OCI-LY7 (cell line): Measurements from ENCODE around the gene EGLN2. TPM values are rescaled to one million over a fixed set of nuclear protein-coding genes. Genes with fewer than 3 reads are reported as not detected.

Experiments
- BruUV-seq: library from RNA; stranded (reverse); fragments of 400-500 nt; replicated peaks from 2 replicates; lab custom pipeline; 2021; lab: Mats Ljungman, UMichigan
- CTCF ChIA-PET: fragments of 300-600 bp; sonication (Branson Sonifier 250); formaldehyde crosslinking; loops from one replicate; lab custom pipeline; 2022; ENCODE audit warnings: antibody characterized with exemption; ENCODE audit not compliant: unreplicated experiment; lab: Charles Lee
- POLR2A ChIA-PET: fragments of 300-600 bp; sonication (Branson Sonifier 250); formaldehyde crosslinking; loops from one replicate; lab custom pipeline; 2022; ENCODE audit warnings: antibody characterized with exemption; lab: Charles Lee
- DNase-seq: peaks from one replicate; pipeline ENCODE4 v3.0.0-alpha.2; 2015; ENCODE audit warnings: low spot score
- H2AFZ ChIP-seq: fragments of 200-600 bp; sonication (generic), shearing (Covaris generic); 2 replicates; pipeline ENCODE4 v1.6.1; 2014; ENCODE audit warnings: mild to moderate bottlenecking, antibody characterized with exemption, low read length, moderate library complexity
- H3K27ac ChIP-seq: fragments of 200-600 bp; sonication (generic); 2 replicates; pipeline ENCODE4 v1.5.1; 2014; ENCODE audit warnings: mixed run types, low read depth, mild to moderate bottlenecking, moderate library complexity, low read length, inconsistent platforms; ENCODE audit not compliant: poor library complexity, severe bottlenecking
- H3K36me3 ChIP-seq: fragments of 200-600 bp; sonication (generic); 2 replicates; pipeline ENCODE4 v1.6.1; 2014; ENCODE audit warnings: mild to moderate bottlenecking, antibody characterized with exemption, low read length, moderate library complexity, mixed read lengths; ENCODE audit not compliant: insufficient read depth
- H3K4me1 ChIP-seq: fragments of 200-600 bp; sonication (generic); 2 replicates; pipeline ENCODE4 v1.5.1; 2014; ENCODE audit warnings: mild to moderate bottlenecking, low read length; ENCODE audit not compliant: insufficient read depth, poor library complexity, severe bottlenecking
- H3K4me2 ChIP-seq: fragments of 200-600 bp; sonication (generic); 2 replicates; pipeline ENCODE4 v1.6.1; 2014; ENCODE audit warnings: mild to moderate bottlenecking, low read length
- H3K4me3 ChIP-seq: fragments of 200-600 bp; sonication (generic); 2 replicates; pipeline ENCODE4 v1.5.1; 2014; ENCODE audit warnings: mild to moderate bottlenecking, low read depth, low read length; ENCODE audit not compliant: poor library complexity, severe bottlenecking
- H3K79me2 ChIP-seq: fragments of 200-600 bp; sonication (generic); 2 replicates; pipeline ENCODE4 v1.6.1; 2016; ENCODE audit warnings: low read depth, mild to moderate bottlenecking, low read length, moderate library complexity, mixed read lengths; ENCODE audit not compliant: insufficient read depth
- H3K9me2 ChIP-seq: fragments of 200-600 bp; sonication (generic); 2 replicates; pipeline ENCODE4 v1.6.1; 2016; ENCODE audit warnings: mild to moderate bottlenecking, low read length, mixed read lengths; ENCODE audit not compliant: insufficient read depth
- H3K9me3 ChIP-seq: fragments of 200-600 bp; sonication (generic); 2 replicates; pipeline ENCODE4 v1.6.1; 2014; ENCODE audit warnings: mild to moderate bottlenecking, mixed run types, low read length, mixed read lengths
- H4K20me1 ChIP-seq: fragments of 200-600 bp; sonication (generic); 2 replicates; pipeline ENCODE4 v1.6.1; 2014; ENCODE audit warnings: mild to moderate bottlenecking, antibody characterized with exemption, low read length, moderate library complexity, mixed read lengths; ENCODE audit not compliant: insufficient read depth
- CTCF ChIP-seq: fragments of 200-600 bp; sonication (generic); conservative IDR thresholded peaks from 2 replicates; pipeline ENCODE4 v1.5.1; 2014; ENCODE audit warnings: mild to moderate bottlenecking, antibody characterized with exemption, low read length, moderate library complexity, mixed read lengths
- EZH2phosphoT487 ChIP-seq: fragments of 200-600 bp; sonication (generic); IDR thresholded peaks from 2 replicates; pipeline ENCODE4 v1.6.1; 2018; ENCODE audit warnings: low read depth, borderline replicate concordance, mild to moderate bottlenecking, mixed run types, antibody characterized with exemption, low read length, moderate library complexity, mixed read lengths
- intact Hi-C: fragments of 100-400 bp; cut with micrococcal nuclease; formaldehyde crosslinking; loops from one replicate; pipeline ENCODE4 v1.10.0; 2022; ENCODE audit not compliant: unreplicated experiment
- total RNA-seq, 2 experiments: library from RNA; depleted of rRNA in 1 of 2; stranded (reverse); fragments of >200 nt in 1 of 2; shearing (Covaris generic) in 1 of 2; gene quantifications; 2 replicates each; pipeline ENCODE4 v1.2.3, GENCODE V29; 2014 to 2022

Gene EGLN2
- total RNA-seq, 2 experiments from 2014 or later, result 81.6 to 87.9 TPM

GRCh38 chr19:40785526-40785925 is 13.5 kb upstream of the EGLN2 start:
- intact Hi-C loops, result no loop called here
- H2AFZ ChIP-seq, result no peak overlapping the region
- no peak overlapping the region for H3K4me3 ChIP-seq
- H3K4me2 ChIP-seq, result no peak overlapping the region
- DNase-seq, result no peak
- no peaks in the 10 kb centered on the region for H3K79me2 ChIP-seq
- H4K20me1 ChIP-seq, result no peaks in the 10 kb centered on the region
- no peak overlapping the region for H3K27ac ChIP-seq
- peaks cover 11% of the 10 kb centered on the region for H3K4me1 ChIP-seq
- ChIA-PET POLR2A (no interaction called here), CTCF (no interaction called here)
- BruUV-seq, result no TSS peak
- no peaks in the 10 kb centered on the region for H3K9me2 ChIP-seq
- H3K9me3 ChIP-seq, result no peaks in the 10 kb centered on the region
- no peak for TF ChIP-seq CTCF
- TF ChIP-seq EZH2phosphoT487, result no peak
- H3K36me3 ChIP-seq, result peaks cover 8% of the 10 kb centered on the region

- TF ChIP-seq EZH2phosphoT487, result no peak
- no peak for DNase-seq
- Histone ChIP-seq H3K36me3 (peaks cover 8% of the 10 kb centered on the region), H2AFZ (no peak overlapping the region), H4K20me1 (no peaks in the 10 kb centered on the region), H3K4me3 (no peak overlapping the region), H3K79me2 (no peaks in the 10 kb centered on the region), H3K9me3 (no peaks in the 10 kb centered on the region), H3K4me2 (no peak overlapping the region), H3K4me1 (peaks cover 14% of the 10 kb centered on the region), H3K27ac (no peak overlapping the region), H3K9me2 (no peaks in the 10 kb centered on the region)
- POLR2A ChIA-PET, result interaction anchor here (2.4 kb wide), 1 partner anchor 8 kb away, joined by 17 read pairs; the partner anchor contains the start of gene RAB4B
- CTCF ChIA-PET, result interaction anchor here (0.9 kb wide), 1 partner anchor 9 kb away, joined by 6 read pairs; no protein-coding TSS in a partner anchor
- intact Hi-C loops, result no loop called here
- no TSS peak for BruUV-seq
Measured at GRCh38 chr19:40786060-40787037, 12.6 kb upstream of the EGLN2 start.

- BruUV-seq, result no TSS peak
- no peak overlapping the region for H2AFZ ChIP-seq
- H3K4me1 ChIP-seq, result peaks cover 36% of the 10 kb centered on the region
- H3K9me3 ChIP-seq, result no peaks in the 10 kb centered on the region
- TF ChIP-seq CTCF, result no peak
- TF ChIP-seq EZH2phosphoT487, result no peak
- CTCF ChIA-PET, result no interaction called here
- intact Hi-C loops, result no loop called here
- H3K79me2 ChIP-seq, result no peaks in the 10 kb centered on the region
- H3K4me3 ChIP-seq, result no peak overlapping the region
- H3K4me2 ChIP-seq, result peak overlapping the region; percentile 68; the same call in 1 of the 2 replicates
- H3K27ac ChIP-seq, result no peak overlapping the region
- DNase-seq, result no peak
- POLR2A ChIA-PET, result interaction anchor here (0.7 kb wide), 1 partner anchor 23 kb away, joined by 3 read pairs; no protein-coding TSS in a partner anchor
- no peaks in the 10 kb centered on the region for H4K20me1 ChIP-seq
- H3K36me3 ChIP-seq, result peaks cover 4% of the 10 kb centered on the region; the same call in 1 of the 2 replicates
- H3K9me2 ChIP-seq, result no peaks in the 10 kb centered on the region
Measured at GRCh38 chr19:40791349-40791748, 7.6 kb upstream of the EGLN2 start.
